Fibroblast of mammary gland (primary cell): ENCODE results near the gene GPA33.

Source experiments
- DNase-seq: peaks from one replicate; pipeline ENCODE4 v3.0.0-alpha.2; 2010; ENCODE audit warnings: low read depth
- H3K4me3 ChIP-seq: 2 replicates; pipeline ENCODE4 v1.5.1; 2011; ENCODE audit warnings: low read depth, mild to moderate bottlenecking, low read length, moderate library complexity; ENCODE audit not compliant: control insufficient read depth
- TF ChIP-seq, protein P1 (sequence below): conservative IDR thresholded peaks from 2 replicates; pipeline ENCODE4 v1.5.1; 2011; ENCODE audit warnings: low read depth, low read length, inconsistent platforms; ENCODE audit not compliant: control insufficient read depth, insufficient read depth

GPA33 gene

DNA sequence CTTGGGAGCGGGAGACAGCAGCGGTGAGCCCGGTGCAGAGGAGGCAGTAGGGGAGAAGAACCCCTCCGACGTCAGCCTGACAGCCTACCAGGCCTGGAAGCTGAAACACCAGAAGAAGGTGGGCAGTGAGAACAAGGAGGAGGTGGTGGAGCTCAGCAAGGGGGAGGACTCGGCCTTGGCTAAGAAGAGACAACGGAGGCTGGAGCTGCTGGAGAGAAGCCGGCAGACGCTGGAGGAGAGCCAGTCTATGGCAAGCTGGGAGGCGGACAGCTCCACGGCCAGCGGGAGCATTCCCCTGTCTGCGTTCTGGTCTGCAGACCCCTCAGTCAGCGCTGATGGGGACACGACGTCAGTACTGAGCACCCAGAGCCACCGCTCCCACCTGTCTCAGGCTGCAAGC is 36.6 kb upstream of the GPA33 start:
- TF ChIP-seq, protein P1, sequence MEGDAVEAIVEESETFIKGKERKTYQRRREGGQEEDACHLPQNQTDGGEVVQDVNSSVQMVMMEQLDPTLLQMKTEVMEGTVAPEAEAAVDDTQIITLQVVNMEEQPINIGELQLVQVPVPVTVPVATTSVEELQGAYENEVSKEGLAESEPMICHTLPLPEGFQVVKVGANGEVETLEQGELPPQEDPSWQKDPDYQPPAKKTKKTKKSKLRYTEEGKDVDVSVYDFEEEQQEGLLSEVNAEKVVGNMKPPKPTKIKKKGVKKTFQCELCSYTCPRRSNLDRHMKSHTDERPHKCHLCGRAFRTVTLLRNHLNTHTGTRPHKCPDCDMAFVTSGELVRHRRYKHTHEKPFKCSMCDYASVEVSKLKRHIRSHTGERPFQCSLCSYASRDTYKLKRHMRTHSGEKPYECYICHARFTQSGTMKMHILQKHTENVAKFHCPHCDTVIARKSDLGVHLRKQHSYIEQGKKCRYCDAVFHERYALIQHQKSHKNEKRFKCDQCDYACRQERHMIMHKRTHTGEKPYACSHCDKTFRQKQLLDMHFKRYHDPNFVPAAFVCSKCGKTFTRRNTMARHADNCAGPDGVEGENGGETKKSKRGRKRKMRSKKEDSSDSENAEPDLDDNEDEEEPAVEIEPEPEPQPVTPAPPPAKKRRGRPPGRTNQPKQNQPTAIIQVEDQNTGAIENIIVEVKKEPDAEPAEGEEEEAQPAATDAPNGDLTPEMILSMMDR = no peak
- no peak overlapping the region for H3K4me3 ChIP-seq
- no peak for DNase-seq

DNA sequence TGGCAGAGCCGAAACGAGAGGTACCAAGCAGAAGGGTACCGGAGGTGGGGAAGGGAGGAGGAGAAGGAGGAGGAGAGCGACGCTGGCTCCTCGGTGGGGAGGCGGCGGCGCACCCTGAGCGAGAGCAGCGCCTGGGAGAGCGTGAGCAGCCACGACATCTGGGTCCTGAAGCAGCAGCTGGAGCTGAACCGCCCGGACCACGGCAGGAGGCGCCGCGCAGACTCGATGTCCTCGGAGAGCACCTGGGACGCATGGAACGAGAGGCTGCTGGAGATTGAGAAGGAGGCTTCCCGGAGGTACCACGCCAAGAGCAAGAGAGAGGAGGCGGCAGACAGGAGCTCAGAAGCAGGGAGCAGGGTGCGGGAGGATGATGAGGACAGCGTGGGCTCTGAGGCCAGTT is 36.1 kb upstream of the GPA33 start:
- TF ChIP-seq, protein P1 = no peak
- H3K4me3 ChIP-seq = no peak overlapping the region
- DNase-seq = no peak

DNA sequence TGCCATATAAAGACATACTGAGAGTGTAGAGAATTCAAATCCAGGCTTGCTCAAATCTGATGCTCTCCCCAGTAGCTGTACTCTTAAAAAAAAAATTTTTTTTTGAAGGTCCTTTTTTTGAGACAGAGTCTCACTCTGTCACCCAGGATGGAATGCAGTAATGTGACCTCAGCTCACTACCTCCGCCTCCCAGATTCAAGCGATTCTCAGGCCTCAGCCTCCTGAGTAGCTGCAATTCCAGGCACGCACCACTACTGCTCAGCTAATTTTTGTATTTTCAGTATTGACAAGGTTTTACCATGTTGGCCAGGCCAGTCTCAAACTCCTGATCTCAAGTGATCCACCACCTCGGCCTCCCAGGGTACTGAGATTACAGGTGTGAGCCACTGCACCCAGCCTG is 32.4 kb upstream of the GPA33 start:
- no peak for DNase-seq
- TF ChIP-seq, protein P1 = no peak

DNA sequence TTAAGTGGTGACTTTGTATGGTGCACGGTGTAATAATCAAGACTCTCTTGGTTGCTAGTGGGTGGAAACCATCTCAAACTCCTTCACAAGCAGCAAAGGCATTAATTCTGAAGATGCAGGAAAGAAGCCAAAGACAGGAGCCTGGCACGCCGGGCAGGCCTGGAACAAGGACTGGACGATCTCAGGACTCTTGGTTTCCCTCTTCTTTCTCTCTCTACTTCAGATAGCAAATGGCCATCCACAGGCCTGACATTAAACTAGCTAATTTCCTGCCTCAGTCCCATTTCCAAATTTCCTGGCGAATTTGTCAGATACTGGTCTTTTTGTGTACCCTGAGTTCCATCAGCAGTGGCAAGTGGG is 31.9 kb upstream of the GPA33 start:
- TF ChIP-seq, protein P1 = no peak
- no peak for DNase-seq
- no peak overlapping the region for H3K4me3 ChIP-seq

More for the DNA sequence above, 32.4 kb upstream of the GPA33 start:
- no peak overlapping the region for H3K4me3 ChIP-seq

DNA sequence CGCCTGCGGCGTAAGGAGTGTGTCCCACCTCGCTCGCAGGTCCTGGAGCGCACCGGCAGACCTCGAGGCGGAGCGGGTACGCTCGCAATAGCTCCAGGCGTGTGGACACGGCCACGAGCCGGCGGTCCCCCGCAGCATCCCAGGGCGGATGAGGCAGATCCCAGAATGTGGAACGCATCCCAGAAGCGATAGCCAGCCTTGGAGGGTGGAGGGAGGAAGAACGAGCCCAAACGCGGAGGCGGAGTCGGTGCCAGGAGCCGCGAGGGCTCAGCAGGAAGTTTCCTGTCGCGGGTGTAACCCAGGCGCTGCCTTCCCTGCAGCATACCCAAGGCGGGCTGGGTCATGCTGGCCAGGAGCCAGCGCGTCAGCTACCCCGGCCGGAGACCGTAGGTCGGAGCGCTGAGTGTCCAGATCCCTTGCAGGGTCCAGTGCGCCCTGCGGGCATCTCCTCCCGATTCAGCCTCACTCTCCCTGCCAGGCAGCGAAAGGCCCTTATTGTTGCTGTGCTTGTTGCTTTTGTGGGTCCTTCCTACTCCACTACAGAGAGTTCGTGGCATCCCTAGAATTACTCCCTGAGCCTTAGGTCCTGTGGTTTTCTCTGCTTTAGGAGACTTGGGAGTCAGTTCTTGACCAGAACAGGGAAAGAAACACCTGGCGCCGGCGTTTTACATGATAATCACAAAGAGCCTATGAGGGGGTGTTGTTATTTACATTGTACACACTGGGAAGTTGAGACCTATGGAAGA is 31.4 kb upstream of the GPA33 start:
- H3K4me3 ChIP-seq = peak overlapping the region; percentile 7
- peak; percentile 20 for DNase-seq
- TF ChIP-seq, protein P1 = no peak

DNA sequence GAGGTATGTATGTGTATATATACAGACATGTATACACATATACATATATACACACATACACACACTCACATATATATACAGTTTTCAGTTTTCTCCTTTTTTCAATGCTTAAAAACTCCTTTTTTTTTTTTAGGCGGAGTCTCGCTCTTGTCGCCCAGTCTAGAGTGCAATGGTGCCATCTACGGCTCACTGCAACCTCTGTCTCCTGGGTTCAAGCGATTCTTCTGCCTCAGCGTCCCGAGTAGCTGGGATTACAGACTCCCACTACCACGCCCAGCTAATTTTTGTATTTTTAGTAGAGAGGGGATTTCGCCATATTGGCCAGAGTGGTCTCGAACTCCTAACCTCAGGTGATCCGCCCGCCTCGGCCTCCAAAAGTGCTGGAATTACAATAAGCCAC is 30.7 kb upstream of the GPA33 start:
- peak overlapping the region; percentile 7 for H3K4me3 ChIP-seq
- TF ChIP-seq, protein P1 = no peak
- DNase-seq = no peak
